B cell (primary cell): Measurements from ENCODE around the gene SEZ6L2. TPM values are rescaled to one million over a fixed set of nuclear protein-coding genes. Genes with fewer than 3 reads are reported as not detected.

Source experiments
- ATAC-seq: fragments of 200-7000 bp; cut with Tn5 transposase; one replicate; pipeline ENCODE4 v1.10.0; 2021; ENCODE audit warnings: low read depth, mild to moderate bottlenecking, moderate number of reproducible peaks, moderate library complexity
- CTCF ChIA-PET: fragments of 350-600 bp; sonication (Branson Sonifier 250); formaldehyde crosslinking; loops from one replicate; lab custom pipeline; 2021; ENCODE audit warnings: antibody characterized with exemption, inconsistent platforms; lab: Charles Lee
- POLR2A ChIA-PET: fragments of 350-600 bp; sonication (Branson Sonifier 250); formaldehyde crosslinking; loops from one replicate; lab custom pipeline; 2021; ENCODE audit warnings: antibody characterized with exemption; lab: Charles Lee
- DNase-seq: peaks from one replicate; pipeline ENCODE4 v3.0.0; 2013
- H2AFZ ChIP-seq: 2 replicates; pipeline ENCODE4 v1.6.1; 2012; ENCODE audit warnings: mild to moderate bottlenecking, low read depth, low read length; ENCODE audit not compliant: insufficient read depth, poor library complexity, severe bottlenecking
- H3K27ac ChIP-seq, 2 donors: 1 replicate in 1 of 2; 2 replicates in 1 of 2; pipeline ENCODE4 v1.5.1; 2012 to 2013; ENCODE audit warnings: low read length in 2 of 2, mild to moderate bottlenecking in 2 of 2, moderate library complexity in 1 of 2
- H3K27me3 ChIP-seq, 4 experiments: fragments of 200-600 bp in 1 of 4; sonication (generic) in 1 of 4; replicated peaks in 1 of 4; 1 replicate in 2 of 4; 2 replicates in 2 of 4; pipeline versions ENCODE4 v1.6.1 to v1.7.0; 2013 to 2016; ENCODE audit warnings: low read length in 3 of 4, mild to moderate bottlenecking in 2 of 4, mixed read lengths in 1 of 4, moderate library complexity in 1 of 4; ENCODE audit not compliant: insufficient read depth in 4 of 4, control insufficient read depth in 3 of 4; ENCODE audit errors: control extremely low read depth in 1 of 4
- H3K36me3 ChIP-seq, 2 experiments: replicated peaks in 1 of 2; 1 replicate in 1 of 2; 2 replicates in 1 of 2; pipeline versions ENCODE4 v1.6.1 to v1.7.1; 2013; ENCODE audit warnings: low read length in 1 of 2; ENCODE audit not compliant: insufficient read depth in 2 of 2, control insufficient read depth in 1 of 2; ENCODE audit errors: control extremely low read depth in 1 of 2, extremely low read depth in 1 of 2
- H3K4me1 ChIP-seq, 2 donors: fragments of 200-600 bp in 1 of 2; sonication (generic) in 1 of 2; 1 replicate in 1 of 2; 2 replicates in 1 of 2; pipeline versions ENCODE4 v1.5.1 to v1.6.1; 2013 to 2017; ENCODE audit warnings: low read length in 2 of 2; ENCODE audit not compliant: control insufficient read depth in 2 of 2, insufficient read depth in 2 of 2
- H3K4me2 ChIP-seq: replicated peaks from 2 replicates; pipeline ENCODE3; 2012; ENCODE audit warnings: mild to moderate bottlenecking, low read depth, low read length; ENCODE audit not compliant: poor library complexity, severe bottlenecking
- H3K4me3 ChIP-seq, 5 experiments: fragments of 200-600 bp in 1 of 5; sonication (generic) in 1 of 5; 1 replicate in 3 of 5; 2 replicates in 2 of 5; pipeline versions ENCODE4 v1.5.1 to v1.7.0; 2011 to 2016; ENCODE audit warnings: low read length in 4 of 5, mild to moderate bottlenecking in 4 of 5, low read depth in 2 of 5, control low read depth in 1 of 5, moderate library complexity in 1 of 5; ENCODE audit not compliant: insufficient read depth in 1 of 5; ENCODE audit errors: control extremely low read depth in 1 of 5, extremely low read depth in 1 of 5
- H3K79me2 ChIP-seq: fragments of 200-600 bp; sonication (generic); one replicate; pipeline ENCODE4 v1.6.0; 2016; ENCODE audit warnings: low read length; ENCODE audit not compliant: control insufficient read depth, insufficient read depth
- H3K9ac ChIP-seq: fragments of 200-600 bp; sonication (generic); 2 replicates; pipeline ENCODE4 v1.6.1; 2017; ENCODE audit warnings: mild to moderate bottlenecking, low read length, moderate library complexity
- H3K9me3 ChIP-seq, 3 donors: one replicate each; pipeline versions ENCODE4 v1.6.1 to v1.7.1; 2013; ENCODE audit warnings: low read length in 2 of 3; ENCODE audit not compliant: control insufficient read depth in 2 of 3, insufficient read depth in 1 of 3; ENCODE audit errors: control extremely low read depth in 1 of 3
- H4K20me1 ChIP-seq: 2 replicates; pipeline ENCODE4 v1.6.0; 2012; ENCODE audit warnings: mild to moderate bottlenecking, low read length; ENCODE audit not compliant: insufficient read depth, control insufficient read depth, poor library complexity, severe bottlenecking
- H3K27ac Mint-ChIP-seq: one replicate; pipeline ENCODE4 v1.8.0; 2021; ENCODE audit warnings: mixed read lengths
- H3K27me3 Mint-ChIP-seq: one replicate; pipeline ENCODE4 v1.8.0; 2021; ENCODE audit warnings: mixed read lengths
- H3K4me1 Mint-ChIP-seq: one replicate; pipeline ENCODE4 v1.8.0; 2021; ENCODE audit warnings: mixed read lengths
- H3K4me3 Mint-ChIP-seq: one replicate; pipeline ENCODE4 v1.8.0; 2021; ENCODE audit warnings: mixed read lengths
- H3K9me3 Mint-ChIP-seq: one replicate; pipeline ENCODE4 v1.8.0; 2022; ENCODE audit warnings: mixed read lengths; ENCODE audit not compliant: insufficient read depth
- CTCF ChIP-seq: fragments of 200-600 bp; IDR thresholded peaks from one replicate; pipeline ENCODE4 v1.8.0; 2022; ENCODE audit warnings: antibody characterized with exemption, mild to moderate bottlenecking
- EZH2 ChIP-seq: IDR thresholded peaks from 2 replicates; pipeline ENCODE4 v1.6.1; 2012; ENCODE audit warnings: borderline replicate concordance, low read depth, mild to moderate bottlenecking, moderate library complexity, low read length; ENCODE audit not compliant: insufficient read depth, poor library complexity, severe bottlenecking
- WGBS: methylation state at CpG from one replicate; pipeline ENCODE4 v1.1.5; 2013; ENCODE audit warnings: missing lambda C conversion rate; ENCODE audit not compliant: insufficient coverage; 5-methylcytosine and 5-hydroxymethylcytosine counted together
- intact Hi-C: fragments of 100-400 bp; cut with micrococcal nuclease; formaldehyde crosslinking; loops from one replicate; pipeline ENCODE4 v1.10.0; 2022
- polyA plus RNA-seq: library from polyadenylated mRNA; depleted of rRNA; stranded (reverse); fragments of >200 nt; gene quantifications from 2 replicates; pipeline ENCODE4 v1.2.3, GENCODE V29; 2012
- total RNA-seq, 2 donors: library from RNA; stranded (reverse); fragments of 120-200 nt in 1 of 2; gene quantifications; 1 replicate in 1 of 2; 2 replicates in 1 of 2; pipeline versions ENCODE4 v1.2.3 to v1.2.4, GENCODE V29; 2013 to 2022

Gene SEZ6L2
- total and polyA plus RNA-seq, 2 donors (not counting 1 experiment from before 2014, with no cell fraction given): 0.10 TPM; not detected in 1

DNA sequence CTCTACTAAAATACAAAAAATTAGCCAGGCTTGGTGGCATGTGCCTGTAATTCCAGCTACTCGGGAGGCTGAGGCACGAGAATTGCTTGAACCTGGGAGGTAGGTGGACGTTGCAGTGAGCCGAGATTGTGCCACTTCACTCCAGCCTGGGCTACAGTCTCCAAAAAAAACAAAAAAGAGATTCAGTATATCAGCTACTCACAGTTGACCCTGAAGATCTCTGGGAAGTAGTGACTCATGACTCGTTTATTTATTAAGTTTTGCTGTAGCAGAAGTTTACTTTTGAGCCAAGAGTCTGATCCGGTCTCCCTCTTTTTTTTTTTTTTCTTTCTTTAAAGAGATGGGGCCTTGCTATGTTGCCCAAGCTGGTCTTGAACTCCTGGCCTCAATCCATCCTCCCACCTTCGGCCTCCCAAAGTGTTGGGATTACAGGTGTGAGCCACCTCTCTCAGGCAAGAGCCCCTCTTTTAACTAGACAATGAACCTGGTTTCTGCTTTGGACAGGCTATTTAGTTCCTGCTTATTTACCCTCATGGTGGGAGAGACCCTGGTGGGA is 74.7 kb downstream of the SEZ6L2 start:
- Histone ChIP-seq H3K4me2 (no peak overlapping the region), H3K79me2 (peaks cover 99% of the 10 kb centered on the region), H3K27ac (no peak overlapping the region), H3K27me3 (no peaks in the 10 kb centered on the region), H2AFZ (no peak overlapping the region), H3K36me3 (peaks cover 0 to 6% of the 10 kb centered on the region in 2 experiments), H4K20me1 (peaks cover 87% of the 10 kb centered on the region), H3K9me3 (no peaks in the 10 kb centered on the region), H3K4me3 (no peak overlapping the region), H3K4me1 (peaks cover 30 to 31% of the 10 kb centered on the region in 2 donors), H3K9ac (no peak overlapping the region)
- 95% methylated on average over 3 of the region's 7 CpGs for WGBS
- no peaks in the 10 kb centered on the region for H3K27me3 Mint-ChIP-seq
- no peaks in the 10 kb centered on the region for H3K9me3 Mint-ChIP-seq
- POLR2A ChIA-PET: interaction anchor here (0.7 kb wide), 1 partner anchor 39 kb away, joined by 3 read pairs; the partner anchor contains the start of gene CDIPT
- peaks cover 39% of the 10 kb centered on the region for H3K4me1 Mint-ChIP-seq
- H3K4me3 Mint-ChIP-seq: no peak overlapping the region
- TF ChIP-seq CTCF: no peak
- no peak for TF ChIP-seq EZH2
- H3K27ac Mint-ChIP-seq: peak overlapping the region; percentile 50
- ATAC-seq (no peak), DNase-seq (no peak)
- CTCF ChIA-PET: no interaction called here
- intact Hi-C loops: no loop called here

DNA sequence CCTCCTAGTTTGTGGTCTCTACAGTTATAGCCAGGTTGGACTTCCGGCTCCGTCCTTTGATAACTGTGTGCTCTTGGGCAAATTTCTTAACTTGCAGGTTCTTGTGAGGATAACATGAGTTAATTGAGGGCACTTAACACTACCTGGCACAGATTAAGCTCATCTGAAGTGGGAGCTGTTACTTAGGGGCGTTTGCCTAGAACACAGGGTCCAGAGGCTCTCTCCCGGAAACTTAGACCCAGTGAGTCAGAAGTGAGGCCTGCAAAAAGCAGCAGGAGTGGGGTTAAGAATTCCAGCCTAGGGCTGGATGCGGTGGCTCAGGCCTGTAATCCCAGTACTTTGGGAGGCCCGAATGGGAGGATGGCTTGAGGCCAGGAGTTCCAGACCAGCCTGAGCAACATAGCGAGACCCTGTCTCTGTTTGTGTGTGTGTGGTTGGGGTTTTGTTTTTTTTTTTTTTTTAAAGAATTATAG is 77.7 kb downstream of the SEZ6L2 start:
- H4K20me1 ChIP-seq: peaks cover 80% of the 10 kb centered on the region
- Mint-ChIP-seq H3K4me1 (peaks cover 58% of the 10 kb centered on the region), H3K9me3 (no peaks in the 10 kb centered on the region), H3K27me3 (no peaks in the 10 kb centered on the region), H3K4me3 (peak overlapping the region; percentile 96), H3K27ac (peak overlapping the region; percentile 95)
- no peaks in the 10 kb centered on the region for H3K27me3 ChIP-seq
- 86% methylated on average over 7 of the region's 7 CpGs for WGBS
- no peaks in the 10 kb centered on the region for H3K9me3 ChIP-seq
- H2AFZ ChIP-seq: peak overlapping the region; percentile 61
- ATAC-seq (no peak), DNase-seq (no peak)
- POLR2A ChIA-PET: interaction anchor here (0.7 to 1.0 kb wide), 2 partner anchors 42 to 102 kb away, joined by 3 read pairs; no protein-coding TSS in a partner anchor
- H3K9ac ChIP-seq: peak overlapping the region; percentile 65
- H3K4me2 ChIP-seq: peak overlapping the region; percentile 73
- peak overlapping the region; percentile 82 to 95 for H3K27ac ChIP-seq
- H3K4me1 ChIP-seq: peaks cover 39 to 56% of the 10 kb centered on the region in 2 donors
- peaks cover 94% of the 10 kb centered on the region for H3K79me2 ChIP-seq
- CTCF ChIA-PET: interaction anchor here (1.5 to 5.5 kb wide), 4 partner anchors 27 to 121 kb away, joined by 4 to 38 read pairs (median 18); partner anchors contain the start of gene KIF22
- peaks cover 0 to 24% of the 10 kb centered on the region in 2 experiments for H3K36me3 ChIP-seq
- intact Hi-C loops: loop anchor here (2.0 kb wide), 1 partner anchor 27 kb away; no protein-coding TSS in a partner anchor
- peak overlapping the region; percentile 1 to 62 (median 55) for H3K4me3 ChIP-seq
- TF ChIP-seq EZH2 (no peak), CTCF (no peak)
